ENCODE measurements around the gene PTGS1.
"Not testable (repeated sequence)": the region's sequence is repeated elsewhere in the genome, so short reads cannot be mapped to it uniquely, and the experiment has no call there.

PTGS1 gene

DNA sequence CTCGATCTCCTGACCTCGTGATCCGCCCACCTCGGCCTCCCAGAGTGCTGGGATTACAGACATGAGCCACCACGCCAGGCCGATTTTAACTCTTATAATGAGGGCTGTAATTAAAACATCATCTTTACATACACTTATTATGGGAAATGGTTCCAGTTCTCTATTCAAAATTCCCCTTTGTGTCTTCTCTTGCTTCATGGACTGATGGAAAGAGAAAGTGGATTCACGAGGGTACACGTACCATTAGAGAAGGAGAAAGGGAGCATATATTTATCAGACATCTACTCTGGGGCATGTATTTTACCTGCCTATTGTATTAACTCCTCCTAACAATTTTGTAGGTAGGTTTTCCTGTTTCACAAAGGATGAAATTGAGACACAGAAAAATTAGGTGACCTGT is 31.1 kb downstream of the PTGS1 start:
- no peak for DNase-seq

DNA sequence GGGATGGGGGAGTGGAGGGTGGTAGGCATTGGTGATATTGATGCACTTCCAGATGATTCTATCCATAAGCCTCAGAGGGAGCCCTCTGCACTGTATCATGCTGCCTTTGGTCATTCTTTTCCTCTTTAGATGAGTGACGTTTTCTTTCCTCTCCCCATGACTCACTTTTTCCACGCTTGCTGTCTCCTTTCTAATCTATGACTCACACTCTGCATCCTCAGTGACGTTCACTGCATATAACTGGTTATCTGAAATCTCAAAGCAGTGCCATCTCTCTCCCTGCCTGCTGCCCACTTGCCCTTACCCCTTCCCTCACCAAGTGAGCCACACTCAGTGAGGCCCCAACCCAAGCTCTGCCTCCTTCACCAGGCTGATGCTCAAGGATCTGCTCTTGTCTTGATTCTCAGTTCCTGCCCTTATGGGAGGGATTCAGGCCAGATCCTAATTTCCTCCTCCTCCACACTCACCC is 31.6 kb downstream of the PTGS1 start:
- DNase-seq: no peak

DNA sequence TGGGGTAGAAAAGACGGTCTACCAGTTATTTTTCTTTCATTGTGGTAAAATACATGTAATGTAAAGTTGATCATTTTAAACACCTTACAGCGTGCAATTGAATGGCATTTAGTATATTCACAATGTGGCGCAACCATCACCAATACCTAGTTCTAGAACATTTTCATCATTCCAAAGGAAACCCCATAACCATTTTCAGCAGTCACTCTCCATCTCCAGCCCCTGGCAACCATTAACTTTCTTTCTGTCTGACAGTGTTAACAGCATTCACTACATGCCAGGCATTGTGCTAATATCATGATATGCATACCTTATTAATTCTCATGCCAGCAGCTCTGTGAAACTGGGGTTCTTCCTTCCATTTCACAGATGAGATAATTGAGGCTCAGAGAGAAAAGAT is 32.0 kb downstream of the PTGS1 start:
- DNase-seq: no peak

DNA sequence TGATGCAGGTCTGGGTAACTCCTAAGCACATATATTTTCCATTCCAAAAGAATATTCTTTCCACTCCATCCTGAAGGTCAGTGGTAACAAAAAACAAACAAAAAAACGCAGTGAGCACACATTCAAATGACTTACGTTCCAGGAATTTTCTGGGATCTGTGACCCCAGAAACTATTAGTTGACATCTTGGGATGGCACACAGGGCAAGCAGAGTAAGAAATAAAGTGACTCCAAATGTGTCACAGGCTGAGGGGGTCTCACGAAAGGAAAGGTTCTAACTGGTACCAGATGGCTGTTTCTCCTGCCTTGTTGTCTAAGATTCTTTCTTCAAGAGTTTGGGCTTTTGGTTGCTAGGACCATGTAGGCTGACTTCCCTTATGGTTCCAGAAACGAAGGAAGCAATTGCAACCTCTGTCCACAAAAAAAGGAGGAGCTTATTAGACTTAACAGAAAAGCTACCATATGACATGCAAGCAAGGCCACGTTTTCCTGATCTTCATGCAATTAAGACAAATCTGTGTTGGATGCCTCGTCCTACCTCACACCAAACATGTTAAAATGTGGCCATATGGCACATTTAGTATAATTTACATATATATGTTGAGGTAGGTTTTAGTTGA is 32.7 kb downstream of the PTGS1 start:
- no peak for DNase-seq

DNA sequence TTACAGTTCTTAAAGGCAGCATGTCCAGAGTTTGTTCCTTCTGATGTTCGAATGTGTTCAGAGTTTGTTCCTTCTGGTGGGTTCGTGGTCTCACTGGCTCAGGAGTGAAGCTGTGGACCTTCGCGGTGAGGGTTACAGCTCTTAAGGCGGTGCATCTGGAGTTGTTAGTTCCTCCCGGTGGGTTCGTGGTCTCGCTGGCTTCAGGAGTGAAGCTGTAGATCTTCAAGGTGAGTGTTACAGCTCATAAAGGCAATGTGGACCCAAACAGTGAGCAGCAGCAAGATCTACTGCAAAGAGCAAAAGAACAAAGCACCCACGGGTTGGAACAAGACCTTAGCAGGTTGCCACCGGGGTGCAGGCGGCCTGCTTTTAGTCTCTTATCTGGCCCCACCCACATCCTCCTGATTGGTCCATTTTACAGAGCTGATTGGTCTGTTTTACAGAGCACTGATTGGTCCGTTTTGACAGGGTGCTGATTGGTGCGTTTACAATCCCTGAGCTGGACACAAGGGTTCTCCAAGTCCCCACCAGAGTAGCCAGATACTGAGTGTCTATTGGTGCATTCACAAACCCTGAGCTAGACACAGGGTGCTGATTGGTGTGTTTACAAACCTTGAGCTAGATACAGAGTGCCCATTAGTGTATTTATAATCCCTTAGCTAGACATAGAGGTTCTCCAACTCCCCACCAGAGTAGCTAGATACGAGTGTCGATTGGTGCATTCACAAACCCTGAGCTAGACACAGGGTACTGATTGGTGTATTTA is 34.7 kb downstream of the PTGS1 start:
- DNase-seq: not testable (repeated sequence)

DNA sequence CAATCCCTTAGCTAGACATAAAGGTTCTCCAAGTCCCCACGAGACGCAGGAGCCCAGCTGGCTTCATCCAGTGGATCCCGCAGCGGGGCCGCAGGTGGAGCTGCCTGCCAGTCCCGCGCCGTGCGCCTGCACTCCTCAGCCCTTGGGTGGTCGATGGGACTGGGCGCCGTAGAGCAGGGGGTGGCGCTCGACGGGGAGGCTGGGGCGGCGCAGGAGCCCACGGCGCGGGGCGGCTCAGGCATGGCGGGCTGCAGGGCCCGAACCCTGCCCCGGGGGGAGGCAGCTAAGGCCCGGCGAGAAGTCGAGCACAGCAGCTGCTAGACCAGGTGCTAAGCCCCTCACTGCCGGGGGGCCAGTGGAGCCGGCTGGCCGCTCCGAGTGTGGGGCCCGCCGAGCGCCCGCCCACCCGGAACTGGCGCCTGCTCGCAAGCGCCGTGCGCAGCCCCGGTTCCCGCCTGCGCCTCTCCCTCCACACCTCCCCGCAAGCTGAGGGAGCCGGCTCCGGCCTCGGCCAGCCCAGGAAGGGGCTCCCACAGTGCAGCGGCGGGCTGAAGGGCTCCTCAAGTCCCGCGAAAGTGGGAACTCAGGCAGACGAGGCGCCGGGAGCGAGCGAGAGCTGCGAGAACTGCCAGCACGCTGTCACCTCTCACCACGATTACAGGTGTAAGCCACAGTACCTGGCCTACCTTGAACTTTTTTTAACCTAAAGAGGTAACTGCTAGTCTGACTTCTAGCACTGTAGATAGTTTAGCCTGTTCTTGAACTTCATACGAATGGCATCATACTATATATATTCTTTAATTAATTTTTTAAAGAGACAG is 35.5 kb downstream of the PTGS1 start:
- no peak for DNase-seq

DNA sequence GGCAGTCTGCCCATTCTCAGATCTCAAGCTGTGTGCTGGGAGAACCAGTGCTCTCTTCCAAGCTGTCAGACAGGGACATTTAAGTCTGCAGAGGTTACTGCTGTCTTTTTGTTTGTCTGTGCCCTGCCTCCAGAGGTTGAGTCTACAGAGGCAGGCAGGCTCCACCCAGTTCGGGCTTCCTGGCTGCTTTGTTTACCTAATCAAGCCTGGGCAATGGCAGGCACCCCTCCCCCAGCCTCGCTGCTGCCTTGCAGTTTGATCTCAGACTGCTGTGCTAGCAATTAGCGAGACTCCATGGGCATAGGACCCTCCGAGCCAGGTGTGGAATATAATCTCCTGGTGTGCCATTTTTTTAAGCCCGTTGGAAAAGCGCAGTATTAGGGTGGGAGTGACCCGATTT is 43.3 kb downstream of the PTGS1 start:
- DNase-seq: not testable (repeated sequence)

DNA sequence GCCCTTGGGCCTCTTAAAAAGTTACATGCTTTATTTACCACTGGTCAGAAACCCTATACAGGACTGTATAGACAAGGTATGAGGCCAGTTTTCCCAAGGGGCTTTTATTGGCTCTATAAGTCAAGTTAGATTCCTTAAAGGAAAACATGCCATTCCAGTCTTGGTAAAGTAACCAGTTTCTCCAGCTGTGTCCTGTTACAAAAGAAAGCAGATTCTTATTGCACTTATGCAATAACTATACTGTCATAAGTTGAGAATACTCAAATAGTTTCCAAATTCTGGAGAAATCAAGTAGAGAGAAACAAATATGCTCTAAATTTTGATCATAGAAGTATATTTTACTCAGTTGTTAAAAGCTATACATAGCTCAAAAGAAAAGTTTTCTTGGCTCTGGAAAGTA is 47.2 kb downstream of the PTGS1 start:
- no peak for DNase-seq

DNA sequence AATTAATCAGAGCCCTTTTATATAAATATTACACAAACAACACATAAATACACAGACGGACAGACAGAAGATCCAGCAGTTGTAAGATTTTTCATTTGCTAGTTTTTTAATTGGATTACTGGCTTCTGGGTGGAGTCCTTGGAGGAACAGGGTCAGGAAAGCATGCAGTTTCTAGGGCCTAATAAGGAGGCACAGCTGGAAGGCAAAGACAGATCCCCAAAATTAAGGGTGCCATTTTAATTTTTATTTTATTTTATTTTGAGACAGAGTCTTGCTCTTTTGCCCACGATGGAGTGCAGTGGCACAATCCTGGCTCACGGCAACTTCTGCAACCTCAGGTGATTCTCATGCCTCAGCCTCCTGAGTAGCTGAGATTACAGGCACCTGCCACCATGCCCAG is 49.5 kb downstream of the PTGS1 start:
- DNase-seq: no peak

DNA sequence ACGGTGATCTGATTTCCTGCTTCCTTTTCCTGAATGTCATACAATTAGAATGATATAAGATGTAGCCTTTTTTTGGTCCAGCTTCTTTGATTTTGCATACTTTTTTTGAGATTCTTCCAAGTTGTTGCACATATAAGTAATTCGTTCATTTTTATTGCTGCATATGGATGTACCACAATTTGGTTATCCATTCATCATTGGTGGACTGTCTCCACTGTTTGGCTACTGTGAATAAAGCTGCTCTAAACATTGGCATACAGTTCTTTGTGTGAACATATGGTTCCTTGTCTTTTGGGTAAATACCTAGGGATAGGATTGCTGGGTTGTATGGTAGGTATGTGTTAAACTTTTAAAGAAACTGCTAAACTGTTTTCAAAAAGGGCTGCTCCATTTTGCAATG is 54.3 kb downstream of the PTGS1 start:
- DNase-seq: no peak

DNA sequence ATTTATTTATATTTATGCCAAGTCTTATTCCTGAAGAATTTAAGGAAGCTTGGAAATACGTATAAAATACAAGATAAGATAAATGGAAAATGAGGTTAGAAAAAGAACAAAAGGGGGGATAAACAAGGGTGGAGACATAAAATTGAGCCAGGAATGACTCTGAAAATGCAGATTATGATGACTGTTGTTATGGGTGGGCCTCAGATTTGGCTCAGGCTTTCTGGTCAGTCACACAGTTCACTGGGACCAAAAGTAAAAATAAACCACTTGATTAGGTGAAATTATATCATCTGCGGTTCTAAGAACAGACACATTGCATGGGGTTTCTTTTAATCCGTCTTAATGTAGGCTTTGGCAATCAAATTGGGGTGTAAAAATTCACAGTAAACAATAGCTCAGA is 55.9 kb downstream of the PTGS1 start:
- DNase-seq: no peak

DNA sequence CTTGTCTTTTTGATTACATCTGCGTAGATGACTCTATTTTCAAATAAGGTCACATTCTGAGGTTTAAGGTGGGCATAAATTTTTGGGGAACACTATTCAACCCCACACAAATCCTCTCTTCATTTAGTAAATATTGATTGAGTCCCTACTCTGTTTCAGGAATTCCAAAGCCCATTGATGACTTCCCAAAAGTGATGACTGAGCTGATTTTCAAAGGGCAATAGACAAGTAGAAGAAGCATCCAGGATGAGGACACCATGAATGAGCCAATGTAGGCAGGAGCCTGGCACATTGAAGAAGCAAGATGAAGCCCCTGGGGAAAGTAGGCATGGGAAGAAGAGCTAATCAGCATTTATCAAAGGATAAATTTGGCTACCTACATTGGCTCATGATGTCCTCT is 71.7 kb downstream of the PTGS1 start:
- no peak for DNase-seq

DNA sequence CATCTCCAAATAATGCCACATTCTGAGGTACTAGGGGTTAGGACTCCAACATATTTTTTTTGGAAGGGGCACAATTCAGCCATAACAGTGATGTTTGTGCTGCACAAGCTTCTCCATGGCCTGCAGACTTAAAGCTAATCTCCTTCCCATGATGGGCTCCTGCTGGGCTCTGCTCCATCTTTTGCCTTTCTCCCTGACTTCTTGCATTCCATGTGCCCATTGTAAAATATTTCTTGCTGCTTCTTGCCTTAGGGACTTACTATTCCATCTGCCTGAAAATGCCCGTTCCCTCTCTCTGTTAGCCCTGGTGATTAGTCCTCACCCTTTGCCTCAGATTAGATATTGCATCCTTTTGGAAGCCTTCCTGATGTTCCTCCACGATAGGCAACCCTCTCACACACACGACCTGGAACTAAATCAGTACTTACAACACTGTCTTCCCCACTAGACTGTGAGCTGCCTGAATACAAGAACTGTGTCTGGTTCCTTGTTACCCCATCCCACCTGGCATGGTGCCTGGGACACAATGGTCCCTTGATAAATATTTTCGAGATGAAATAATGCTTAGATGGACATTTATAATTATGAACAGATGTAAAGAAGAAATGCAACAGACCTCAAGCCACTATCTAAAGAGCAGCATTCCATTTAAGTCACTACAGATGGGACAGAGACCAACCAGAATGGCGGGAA is 73.4 kb downstream of the PTGS1 start:
- DNase-seq: no peak

Data from T-helper 9 cell (primary cell).